RWPE1 (cell line): ENCODE results near the gene ADH1B.
"Not testable (repeated sequence)": the region's sequence is repeated elsewhere in the genome, so short reads cannot be mapped to it uniquely, and the experiment has no call there.

ENCODE experiments used
- CTCF ChIA-PET: fragments of 350-600 bp; sonication (Branson Sonifier 250); formaldehyde crosslinking; extraction: SDS; loops from one replicate; lab custom pipeline; 2021; lab: Yijun Ruan, JAX
- POLR2A ChIA-PET: fragments of 400-600 bp; formaldehyde crosslinking; extraction: SDS; loops from one replicate; lab custom pipeline; 2020; ENCODE audit warnings: antibody characterized with exemption; ENCODE audit not compliant: low non-redundant PET; lab: Yijun Ruan, JAX
- DNase-seq: peaks from one replicate; pipeline ENCODE4 v3.0.0; 2012; ENCODE audit warnings: low spot score
- H3K27ac ChIP-seq: fragments of 450-650 bp; 2 replicates; pipeline ENCODE4 v1.5.1; 2017
- TF ChIP-seq, protein P1 (sequence below): fragments of 450-650 bp; conservative IDR thresholded peaks from 2 replicates; pipeline ENCODE4 v1.5.1; 2017; ENCODE audit warnings: low read depth, mild to moderate bottlenecking

ADH1B gene

DNA sequence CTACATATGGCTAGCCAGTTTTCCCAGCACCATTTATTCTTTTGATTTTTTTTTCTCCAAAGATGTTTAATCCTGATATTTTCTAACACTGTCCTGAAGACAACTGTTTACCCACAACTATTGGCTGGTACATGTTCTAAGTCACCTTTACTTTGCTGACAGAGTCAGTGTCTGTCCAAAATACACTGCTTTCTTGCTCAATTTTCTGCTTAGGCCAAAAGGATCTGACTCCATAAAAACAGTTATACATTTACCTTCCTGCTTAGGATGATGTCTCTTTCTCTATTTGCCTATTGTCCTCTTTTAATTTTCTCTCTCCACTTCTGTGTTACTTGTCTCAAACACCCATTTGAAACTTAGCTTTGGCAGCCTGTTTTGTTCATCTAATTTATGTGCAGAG lies 28.1 kb upstream of the ADH1B start:
- ChIA-PET POLR2A (no interaction called here), CTCF (no interaction called here)
- no peak overlapping the region for H3K27ac ChIP-seq
- DNase-seq, result no peak
- TF ChIP-seq, protein P1, sequence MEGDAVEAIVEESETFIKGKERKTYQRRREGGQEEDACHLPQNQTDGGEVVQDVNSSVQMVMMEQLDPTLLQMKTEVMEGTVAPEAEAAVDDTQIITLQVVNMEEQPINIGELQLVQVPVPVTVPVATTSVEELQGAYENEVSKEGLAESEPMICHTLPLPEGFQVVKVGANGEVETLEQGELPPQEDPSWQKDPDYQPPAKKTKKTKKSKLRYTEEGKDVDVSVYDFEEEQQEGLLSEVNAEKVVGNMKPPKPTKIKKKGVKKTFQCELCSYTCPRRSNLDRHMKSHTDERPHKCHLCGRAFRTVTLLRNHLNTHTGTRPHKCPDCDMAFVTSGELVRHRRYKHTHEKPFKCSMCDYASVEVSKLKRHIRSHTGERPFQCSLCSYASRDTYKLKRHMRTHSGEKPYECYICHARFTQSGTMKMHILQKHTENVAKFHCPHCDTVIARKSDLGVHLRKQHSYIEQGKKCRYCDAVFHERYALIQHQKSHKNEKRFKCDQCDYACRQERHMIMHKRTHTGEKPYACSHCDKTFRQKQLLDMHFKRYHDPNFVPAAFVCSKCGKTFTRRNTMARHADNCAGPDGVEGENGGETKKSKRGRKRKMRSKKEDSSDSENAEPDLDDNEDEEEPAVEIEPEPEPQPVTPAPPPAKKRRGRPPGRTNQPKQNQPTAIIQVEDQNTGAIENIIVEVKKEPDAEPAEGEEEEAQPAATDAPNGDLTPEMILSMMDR, result no peak

DNA sequence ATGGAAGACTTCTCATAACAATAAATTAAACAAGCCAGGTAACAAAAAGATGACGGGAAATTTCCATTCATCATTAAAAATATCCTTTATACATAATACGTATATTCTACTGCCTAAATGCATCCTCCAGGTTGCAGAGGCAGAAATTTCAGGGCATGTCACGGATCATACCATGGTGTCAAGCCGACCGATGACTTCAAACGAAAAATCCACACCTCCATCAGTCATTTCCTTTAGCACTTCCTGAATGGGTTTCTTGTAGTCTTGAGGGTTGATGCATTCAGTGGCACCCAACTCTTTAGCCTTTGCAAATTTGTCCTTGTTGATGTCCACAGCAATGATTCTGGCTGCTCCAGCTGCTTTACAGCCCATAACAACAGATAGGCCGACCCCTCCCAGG lies 21.4 kb upstream of the ADH1B start:
- H3K27ac ChIP-seq, DNase-seq, POLR2A ChIA-PET: not testable (repeated sequence)
- CTCF ChIA-PET, result interaction anchor here (0.6 kb wide), 1 partner anchor 18 kb away, joined by 3 read pairs; no protein-coding TSS in a partner anchor

DNA sequence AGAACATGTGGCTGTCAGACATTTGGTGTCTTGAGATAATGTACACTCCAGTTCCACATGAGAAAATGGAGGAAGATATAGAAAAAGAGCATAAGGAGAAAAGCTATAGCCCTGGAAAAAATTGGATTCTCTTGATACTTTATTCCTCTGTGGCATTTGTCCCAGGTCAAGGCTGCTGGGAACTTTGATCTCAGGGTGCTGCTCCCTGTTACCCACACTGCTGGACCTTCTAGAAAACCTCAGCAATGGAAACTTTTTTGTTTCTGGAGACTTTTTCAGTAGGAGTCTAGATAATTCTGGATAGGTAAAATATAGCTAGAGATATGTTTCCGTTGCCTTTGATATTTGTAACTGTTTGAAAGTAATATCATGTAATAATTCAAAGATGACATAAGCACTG lies 20.2 kb upstream of the ADH1B start:
- no peak overlapping the region for H3K27ac ChIP-seq
- CTCF ChIA-PET, result interaction anchor here (0.9 kb wide), 1 partner anchor 466 kb away, joined by 3 read pairs; no protein-coding TSS in a partner anchor
- no peak for DNase-seq
- TF ChIP-seq, protein P1, result no peak
- POLR2A ChIA-PET, result no interaction called here

DNA sequence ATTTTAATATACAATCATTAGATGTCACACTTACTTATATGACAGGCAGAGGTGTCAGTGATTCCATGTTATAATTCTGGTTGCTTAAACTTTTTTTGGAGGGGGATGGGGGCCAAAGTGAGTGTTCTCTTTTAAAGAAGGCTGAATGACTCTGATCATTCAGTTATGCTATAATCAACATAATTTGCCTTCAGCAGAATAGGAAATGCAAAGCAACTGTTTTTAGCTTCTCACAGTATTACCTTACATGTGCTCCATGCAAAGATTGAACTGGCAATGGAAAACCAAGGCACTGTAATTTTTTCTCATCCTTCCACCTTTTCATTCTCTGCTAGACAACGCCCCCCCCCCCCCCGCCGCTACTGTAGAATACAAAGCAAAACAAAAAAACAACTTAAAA lies 18.0 kb upstream of the ADH1B start:
- no peak for DNase-seq
- no peak overlapping the region for H3K27ac ChIP-seq
- ChIA-PET POLR2A (no interaction called here), CTCF (interaction anchor here (0.6 kb wide), 1 partner anchor 1960 kb away, joined by 3 read pairs; no protein-coding TSS in a partner anchor)
- TF ChIP-seq, protein P1, result no peak

DNA sequence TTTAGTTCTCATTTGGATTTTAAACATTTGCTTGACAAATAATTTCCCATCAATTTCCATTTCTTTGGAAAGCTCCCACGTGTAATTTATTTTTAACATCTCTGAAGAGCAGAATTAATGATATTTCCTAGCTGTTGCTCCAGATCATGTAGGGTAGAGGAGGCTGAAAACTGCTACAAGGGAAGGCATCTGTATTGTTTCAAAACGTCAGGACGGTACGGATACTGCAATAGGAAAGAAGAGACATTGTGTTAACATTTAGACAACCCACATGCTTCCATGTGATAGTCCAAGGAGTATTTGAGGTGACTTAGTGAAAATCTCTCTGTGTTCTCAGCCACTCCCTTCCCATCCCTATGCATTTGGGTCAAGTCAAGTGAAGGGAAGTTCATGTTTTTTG lies 15.4 kb upstream of the ADH1B start:
- no peak overlapping the region for H3K27ac ChIP-seq
- TF ChIP-seq, protein P1, result no peak
- DNase-seq, result no peak
- ChIA-PET CTCF (interaction anchor here (0.7 kb wide), 1 partner anchor 219 kb away, joined by 3 read pairs; no protein-coding TSS in a partner anchor), POLR2A (no interaction called here)

DNA sequence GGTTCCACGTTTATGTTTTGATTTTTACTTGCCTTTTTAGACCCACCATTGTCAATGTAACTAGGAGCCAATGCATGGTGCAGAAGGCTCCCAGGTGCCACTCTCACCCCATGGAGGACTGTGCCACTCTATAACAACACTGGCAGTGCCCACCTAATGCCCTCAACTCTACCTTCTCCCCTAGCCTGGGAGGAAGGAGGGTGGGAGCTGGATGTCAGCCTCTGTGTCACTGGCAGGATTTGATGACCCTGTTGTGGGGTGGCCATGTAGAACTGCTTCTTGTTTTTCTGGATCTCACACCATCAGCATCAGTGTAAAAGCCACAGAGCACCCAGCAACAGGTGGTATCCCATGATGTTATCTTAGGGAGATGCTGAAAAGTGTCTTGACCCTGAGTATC lies 13.7 kb upstream of the ADH1B start:
- H3K27ac ChIP-seq, result no peak overlapping the region
- POLR2A ChIA-PET, result no interaction called here
- no peak for DNase-seq
- TF ChIP-seq, protein P1, result no peak
- CTCF ChIA-PET, result no interaction called here

DNA sequence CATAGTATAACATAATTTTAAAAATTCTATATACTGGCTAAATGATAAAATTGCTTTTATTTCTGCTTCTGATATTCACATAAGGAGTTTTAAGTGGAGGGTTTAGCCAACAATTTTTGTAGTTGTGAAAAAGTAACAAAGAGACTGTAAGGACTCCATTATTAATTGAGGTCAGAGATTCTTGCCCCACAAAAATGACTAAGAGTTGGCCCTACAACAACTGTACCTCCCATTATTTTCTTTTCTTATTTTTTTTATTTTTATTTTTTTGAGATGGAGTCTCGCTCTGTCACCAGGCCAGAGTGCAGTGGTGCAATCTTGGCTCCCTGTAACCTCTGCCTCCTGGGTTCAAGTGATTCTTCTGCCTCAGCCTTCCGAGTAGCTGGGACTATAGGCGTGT lies 9.4 kb upstream of the ADH1B start:
- CTCF ChIA-PET, result no interaction called here
- POLR2A ChIA-PET, result no interaction called here
- no peak for DNase-seq

More for the DNA sequence above, 9.4 kb upstream of the ADH1B start:
- no peak overlapping the region for H3K27ac ChIP-seq
- TF ChIP-seq, protein P1, result no peak
